Stimulated activated CD8-positive, alpha-beta memory T cell treated with anti-CD3 and anti-CD28 coated beads, Interleukin-4, amount 100 ng/mL, for 4 hours (primary cell): ENCODE data around the gene ZNF28.
"Not testable (repeated sequence)": the region's sequence is repeated elsewhere in the genome, so short reads cannot be mapped to it uniquely, and the experiment has no call there.

Experiments
- DNase-seq, 2 donors: peaks; one replicate each; pipeline ENCODE4 v3.0.0-alpha.2; 2020; ENCODE audit warnings: low read depth in 2 of 2, low spot score in 1 of 2

The ZNF28 gene

GRCh38 chr19:52821204-52821960 is at the start of gene ZNF28:
Gene ZNF28, minus strand, starts transcription at chr19:52821633. Its CDS starts 3,675 bp downstream, at chr19:52817958.
- peak; percentile 28 to 45 for DNase-seq

- DNase-seq, result not testable (repeated sequence)
These were observed 46.6 kb upstream of the ZNF28 start for GRCh38 chr19:52868031-52868430.

GRCh38 chr19:52857378-52858191 is 36.2 kb upstream of the ZNF28 start, which contains the start of gene ZNF468:
Gene ZNF468, minus strand, starts transcription at chr19:52857619. Its CDS starts 3,347 bp downstream, at chr19:52854272.
- DNase-seq, result peak; percentile 38 to 53

- not testable (repeated sequence) for DNase-seq
These were observed 35.3 kb upstream of the ZNF28 start for GRCh38 chr19:52856540-52857377.

- not testable (repeated sequence) for DNase-seq
These were observed 25.9 kb upstream of the ZNF28 start for GRCh38 chr19:52847352-52847751.

- DNase-seq, result not testable (repeated sequence)
These were observed 19.5 kb upstream of the ZNF28 start for GRCh38 chr19:52840825-52841465.

- DNase-seq, result not testable (repeated sequence)
These were observed 12.9 kb upstream of the ZNF28 start for GRCh38 chr19:52834289-52834688.

GRCh38 chr19:52833541-52833940 is 12.1 kb upstream of the ZNF28 start:
- DNase-seq, result not testable (repeated sequence)

GRCh38 chr19:52829866-52830265 is 8.4 kb upstream of the ZNF28 start:
- not testable (repeated sequence) for DNase-seq

GRCh38 chr19:52825765-52826164 is 4.3 kb upstream of the ZNF28 start:
- no peak for DNase-seq

- no peak for DNase-seq
These were observed 2.2 kb upstream of the ZNF28 start for GRCh38 chr19:52823676-52824075.

GRCh38 chr19:52820472-52821203 is 795 bp downstream of the ZNF28 start:
- not testable (repeated sequence) for DNase-seq

- no peak for DNase-seq
These were observed 11.6 kb downstream of the ZNF28 start for GRCh38 chr19:52809801-52810200.

GRCh38 chr19:52799950-52800640 is 21.3 kb downstream of the ZNF28 start:
- DNase-seq, result not testable (repeated sequence)

- DNase-seq, result no peak
These were observed 32.0 kb downstream of the ZNF28 start for GRCh38 chr19:52789440-52789839.

- peak; percentile 46 to 48 for DNase-seq
These were observed 34.7 kb downstream of the ZNF28 start, which contains the start of gene ZNF600 for GRCh38 chr19:52786464-52787354. Gene ZNF600, minus strand, starts transcription at chr19:52786791. Its CDS starts 7,903 bp downstream, at chr19:52778888.

GRCh38 chr19:52786078-52786463 is 35.4 kb downstream of the ZNF28 start:
- no peak for DNase-seq

- no peak for DNase-seq
These were observed 35.9 kb downstream of the ZNF28 start for GRCh38 chr19:52785506-52785905.
